Lower lobe of right lung (tissue), 2 donors: ENCODE data around the gene EHMT1. TPM values are rescaled to one million over a fixed set of nuclear protein-coding genes. Genes with fewer than 3 reads are reported as not detected.

ENCODE experiments used
- ATAC-seq, 2 donors: fragments of 200-7000 bp; cut with Tn5 transposase; one replicate each; pipeline ENCODE4 v1.9.1; 2020 to 2022; ENCODE audit warnings: mild to moderate bottlenecking in 2 of 2, moderate library complexity in 2 of 2
- DNase-seq: peaks from one replicate; pipeline ENCODE4 v3.0.0-alpha.2; 2020
- H3K27ac ChIP-seq: fragments of 200-600 bp; one replicate; pipeline ENCODE4 v1.8.0; 2022
- H3K27me3 ChIP-seq: fragments of 200-600 bp; one replicate; pipeline ENCODE4 v1.8.0; 2022; ENCODE audit warnings: low read depth
- H3K36me3 ChIP-seq: fragments of 200-600 bp; one replicate; pipeline ENCODE4 v1.8.0; 2022; ENCODE audit warnings: mild to moderate bottlenecking
- H3K4me1 ChIP-seq: fragments of 200-600 bp; one replicate; pipeline ENCODE4 v1.8.0; 2022
- H3K4me3 ChIP-seq: fragments of 200-600 bp; one replicate; pipeline ENCODE4 v1.8.0; 2022; ENCODE audit warnings: mild to moderate bottlenecking
- H3K9me3 ChIP-seq: fragments of 200-600 bp; one replicate; pipeline ENCODE4 v1.8.0; 2022
- CTCF ChIP-seq: fragments of 200-600 bp; IDR thresholded peaks from one replicate; pipeline ENCODE4 v1.8.0; 2022; ENCODE audit warnings: antibody characterized with exemption, mild to moderate bottlenecking
- intact Hi-C: fragments of 100-400 bp; cut with DNase I; formaldehyde crosslinking; loops from one replicate; pipeline ENCODE4 v1.11.0; 2022
- total RNA-seq: library from RNA; stranded (reverse); fragmentation: NEBNext Ultra II Directional; extraction: Animal tissue kit (Norgen Biotek cat#: 25700); gene quantifications from one replicate; pipeline ENCODE4 v1.2.1, GENCODE V29; 2021
- donor health status: DM: no; HTN: yes; CAD: no; lungs with severe emphysema.

EHMT1 gene
- total RNA-seq, 1 donor from 2014 or later, result 73.5 TPM

GRCh38 chr9:137860361-137860760, 241.6 kb downstream of the EHMT1 start:
- DNase-seq (no peak), ATAC-seq (no peak)
- Histone ChIP-seq H3K27me3 (no peaks in the 10 kb centered on the region), H3K9me3 (peaks cover 21% of the 10 kb centered on the region), H3K4me1 (no peaks in the 10 kb centered on the region), H3K27ac (no peak overlapping the region), H3K4me3 (no peak overlapping the region), H3K36me3 (no peaks in the 10 kb centered on the region)
- intact Hi-C loops, result no loop called here
- no peak for TF ChIP-seq CTCF

DNA sequence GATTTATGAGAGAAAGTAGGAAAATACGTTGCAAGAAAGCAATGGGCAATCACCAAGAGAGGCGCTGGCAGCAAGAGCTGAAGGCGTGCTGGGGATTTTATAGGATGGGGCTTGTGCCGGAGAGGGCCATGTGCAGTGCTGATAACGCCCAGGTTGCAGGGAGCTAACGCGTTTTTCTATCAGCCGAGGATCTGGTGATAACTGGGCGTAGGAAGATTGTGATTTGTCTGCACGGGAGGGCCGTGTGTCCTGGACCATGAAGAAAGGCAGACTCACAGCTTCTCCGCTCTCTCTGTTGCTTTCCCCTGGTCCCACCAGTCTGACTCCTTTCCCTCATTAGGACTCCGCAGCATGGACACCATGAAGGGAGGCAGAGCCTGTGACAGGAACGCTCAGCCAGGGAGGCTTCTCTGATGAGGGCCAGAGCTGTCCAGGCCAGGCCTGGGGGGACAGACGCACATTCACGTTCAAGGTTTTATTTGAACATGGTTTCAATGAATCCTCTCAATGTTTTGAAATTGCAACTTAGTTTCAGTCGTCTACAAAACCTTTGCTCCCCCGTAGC, 246.9 kb downstream of the EHMT1 start:
- H3K4me1 ChIP-seq, result no peaks in the 10 kb centered on the region
- ATAC-seq, result no peak
- H3K4me3 ChIP-seq, result no peak overlapping the region

DNA sequence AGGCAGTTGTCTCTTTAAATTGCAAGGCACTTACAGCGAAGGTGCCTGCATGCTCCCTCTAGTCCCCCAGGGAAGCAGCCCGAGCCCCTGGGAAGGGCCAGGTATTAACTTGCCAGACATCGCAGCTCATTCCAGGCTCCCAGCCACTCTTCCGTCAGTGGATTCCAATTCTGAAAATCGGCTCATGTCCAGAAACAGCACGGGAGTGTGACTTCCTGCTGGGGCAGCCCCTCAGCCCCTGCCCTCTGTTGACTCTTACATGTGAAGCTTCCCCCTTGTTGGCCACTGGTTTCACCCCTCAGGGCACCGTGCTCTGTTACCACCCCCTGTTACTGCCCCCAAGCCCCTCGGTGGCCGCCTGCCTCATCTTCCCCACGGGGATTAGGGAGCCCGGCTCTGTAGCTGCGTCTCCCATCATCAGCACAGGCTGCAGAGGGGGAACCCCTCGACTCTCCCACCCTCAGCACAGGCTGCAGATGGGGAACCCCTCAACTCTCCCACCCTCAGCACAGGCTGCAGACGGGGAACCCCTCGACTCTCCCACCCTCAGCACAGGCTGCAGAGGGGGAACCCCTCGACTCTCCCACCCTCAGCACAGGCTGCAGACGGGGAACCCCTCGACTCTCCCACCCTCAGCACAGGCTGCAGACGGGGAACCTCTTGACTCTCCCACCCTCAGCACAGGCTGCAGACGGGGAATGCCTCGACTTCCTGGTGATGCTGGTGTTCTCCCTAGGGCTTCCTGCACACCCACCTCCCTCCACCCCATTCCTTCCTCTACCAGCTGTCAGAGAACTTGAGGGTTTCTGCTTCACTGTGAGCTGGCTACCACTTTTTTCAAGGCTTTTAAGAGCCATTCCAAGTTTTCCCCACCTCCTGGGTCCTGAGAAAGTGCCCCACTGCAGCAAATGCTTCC, 247.7 kb downstream of the EHMT1 start:
- H3K36me3 ChIP-seq, result no peaks in the 10 kb centered on the region
- H3K9me3 ChIP-seq, result no peaks in the 10 kb centered on the region
- no peaks in the 10 kb centered on the region for H3K4me1 ChIP-seq
- H3K4me3 ChIP-seq, result no peak overlapping the region
- no peak for ATAC-seq
- DNase-seq, result no peak
- peaks cover 3% of the 10 kb centered on the region for H3K27me3 ChIP-seq
- intact Hi-C loops, result no loop called here
- H3K27ac ChIP-seq, result no peak overlapping the region
- no peak for TF ChIP-seq CTCF

More for the DNA sequence above, 246.9 kb downstream of the EHMT1 start:
- Histone ChIP-seq H3K36me3 (no peaks in the 10 kb centered on the region), H3K27ac (no peak overlapping the region), H3K27me3 (peaks cover 3% of the 10 kb centered on the region), H3K9me3 (peaks cover 3% of the 10 kb centered on the region)
- intact Hi-C loops, result no loop called here
- TF ChIP-seq CTCF, result no peak
- no peak for DNase-seq

DNA sequence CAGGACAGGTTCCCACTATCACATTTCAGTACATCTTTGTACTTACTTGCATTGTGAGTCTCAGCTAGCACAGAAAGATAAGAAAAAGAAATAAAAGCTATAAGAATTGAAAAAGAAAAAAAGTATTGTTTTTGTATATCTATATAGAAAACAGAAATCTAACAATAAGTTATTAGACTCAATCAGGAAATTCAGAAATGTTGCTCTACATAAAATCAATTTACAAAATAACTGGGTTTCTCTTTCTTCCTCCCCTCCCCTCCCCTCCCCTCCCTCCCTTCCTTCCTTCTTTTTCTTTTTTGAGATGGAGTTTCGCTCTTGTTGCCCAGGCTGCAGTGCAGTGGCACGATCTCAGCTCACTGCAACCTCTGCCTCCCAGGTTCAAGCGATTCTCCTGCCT, 251.6 kb downstream of the EHMT1 start:
- DNase-seq, result no peak
- TF ChIP-seq CTCF, result no peak
- no peak overlapping the region for H3K4me3 ChIP-seq
- H3K36me3 ChIP-seq, result no peaks in the 10 kb centered on the region
- H3K4me1 ChIP-seq, result no peaks in the 10 kb centered on the region
- no peak for ATAC-seq
- no peak overlapping the region for H3K27ac ChIP-seq
- H3K27me3 ChIP-seq, result peaks cover 3% of the 10 kb centered on the region
- intact Hi-C loops, result no loop called here
- no peaks in the 10 kb centered on the region for H3K9me3 ChIP-seq

GRCh38 chr9:137872296-137872695, 253.5 kb downstream of the EHMT1 start:
- H3K27ac ChIP-seq, result no peak overlapping the region
- intact Hi-C loops, result no loop called here
- no peaks in the 10 kb centered on the region for H3K4me1 ChIP-seq
- ATAC-seq (no peak), DNase-seq (no peak)
- H3K9me3 ChIP-seq, result no peaks in the 10 kb centered on the region
- no peak overlapping the region for H3K4me3 ChIP-seq
- H3K27me3 ChIP-seq, result peaks cover 15% of the 10 kb centered on the region
- no peak for TF ChIP-seq CTCF
- no peaks in the 10 kb centered on the region for H3K36me3 ChIP-seq
